IMR-90 (cell line): ENCODE results near the gene RAB11FIP3. TPM values are rescaled to one million over a fixed set of nuclear protein-coding genes. Genes with fewer than 3 reads are reported as not detected.

Source experiments
- ATAC-seq: fragments of 200-7000 bp; cut with Tn5 transposase; 2 replicates; pipeline ENCODE4 v1.9.1; 2020; ENCODE audit warnings: low read depth, mild to moderate bottlenecking, moderate library complexity
- BruUV-seq: library from RNA; stranded (reverse); fragments of 400-500 nt; replicated peaks from 2 replicates; lab custom pipeline; 2021; lab: Mats Ljungman, UMichigan
- CTCF ChIA-PET: fragments of 300-600 bp; formaldehyde crosslinking; extraction: SDS; loops from one replicate; lab custom pipeline; 2021; ENCODE audit warnings: antibody characterized with exemption; lab: Yijun Ruan, JAX
- POLR2A ChIA-PET: fragments of 300-600 bp; sonication (Branson Sonifier 250); formaldehyde crosslinking; loops from one replicate; lab custom pipeline; 2022; ENCODE audit warnings: antibody characterized with exemption; ENCODE audit not compliant: unreplicated experiment; lab: Charles Lee
- DNase-seq: peaks from one replicate; pipeline ENCODE4 v3.0.0; 2013
- H2AFZ ChIP-seq: replicated peaks from 2 replicates; pipeline ENCODE3; 2013; ENCODE audit warnings: low read length, mild to moderate bottlenecking; ENCODE audit not compliant: poor library complexity
- H2AK5ac ChIP-seq: 2 replicates; pipeline ENCODE4 v1.6.1; 2013; ENCODE audit warnings: low read depth, low read length, inconsistent platforms
- H2AK9ac ChIP-seq: replicated peaks from 2 replicates; pipeline ENCODE3; 2013; ENCODE audit warnings: mild to moderate bottlenecking, low read depth, low read length, moderate library complexity; ENCODE audit not compliant: poor library complexity
- H2BK120ac ChIP-seq: 2 replicates; pipeline ENCODE4 v1.6.1; 2013; ENCODE audit warnings: low read depth, low read length, inconsistent platforms
- H2BK15ac ChIP-seq: 3 replicates; pipeline ENCODE4 v1.6.1; 2013; ENCODE audit warnings: low read depth, low read length, inconsistent platforms
- H2BK20ac ChIP-seq: 2 replicates; pipeline ENCODE4 v1.6.1; 2013; ENCODE audit warnings: low read depth, mild to moderate bottlenecking, inconsistent platforms, low read length, moderate library complexity
- H2BK5ac ChIP-seq: 2 replicates; pipeline ENCODE4 v1.6.1; 2013; ENCODE audit warnings: mild to moderate bottlenecking, low read depth, low read length, inconsistent platforms; ENCODE audit not compliant: poor library complexity, severe bottlenecking
- H3K14ac ChIP-seq: replicated peaks from 2 replicates; pipeline ENCODE4 v1.6.1; 2013; ENCODE audit warnings: low read depth, low read length, inconsistent platforms
- H3K18ac ChIP-seq: 2 replicates; pipeline ENCODE4 v1.6.1; 2013; ENCODE audit warnings: low read depth, low read length, control low read depth
- H3K23ac ChIP-seq: 2 replicates; pipeline ENCODE4 v1.6.1; 2013; ENCODE audit warnings: low read depth, low read length, inconsistent platforms
- H3K27ac ChIP-seq: 2 replicates; pipeline ENCODE4 v1.5.1; 2013; ENCODE audit warnings: mild to moderate bottlenecking, control low read depth, low read length; ENCODE audit not compliant: insufficient read depth
- H3K27me3 ChIP-seq: 2 replicates; pipeline ENCODE4 v1.6.1; 2013; ENCODE audit warnings: low read length; ENCODE audit not compliant: control insufficient read depth, insufficient read depth
- H3K36me3 ChIP-seq: 2 replicates; pipeline ENCODE4 v1.6.1; 2013; ENCODE audit warnings: low read length, mixed read lengths; ENCODE audit not compliant: control insufficient read depth, insufficient read depth
- H3K4ac ChIP-seq: 2 replicates; pipeline ENCODE4 v1.6.1; 2013; ENCODE audit warnings: low read depth, low read length, inconsistent platforms
- H3K4me1 ChIP-seq: 2 replicates; pipeline ENCODE4 v1.6.1; 2013; ENCODE audit warnings: low read length, mixed read lengths; ENCODE audit not compliant: control insufficient read depth, insufficient read depth
- H3K4me2 ChIP-seq: 2 replicates; pipeline ENCODE4 v1.6.1; 2013; ENCODE audit warnings: low read depth, mild to moderate bottlenecking, control low read depth, low read length, moderate library complexity
- H3K4me3 ChIP-seq: 2 replicates; pipeline ENCODE4 v1.5.1; 2013; ENCODE audit warnings: low read depth, mild to moderate bottlenecking, control low read depth, low read length, moderate library complexity; ENCODE audit not compliant: insufficient read depth
- H3K56ac ChIP-seq: 2 replicates; pipeline ENCODE4 v1.6.1; 2013; ENCODE audit warnings: low read length, inconsistent platforms; ENCODE audit not compliant: insufficient read depth; ENCODE audit errors: extremely low read depth
- H3K79me1 ChIP-seq, 2 experiments: 2 replicates each; pipeline ENCODE4 v1.6.1; 2013; ENCODE audit warnings: low read length in 2 of 2, inconsistent platforms in 1 of 2, low read depth in 1 of 2
- H3K9ac ChIP-seq: 2 replicates; pipeline ENCODE4 v1.6.1; 2013; ENCODE audit warnings: low read depth, low read length, control low read depth
- H3K9me1 ChIP-seq: 2 replicates; pipeline ENCODE4 v1.6.1; 2013; ENCODE audit warnings: low read length, inconsistent platforms; ENCODE audit not compliant: insufficient read depth
- H3K9me3 ChIP-seq: 2 replicates; pipeline ENCODE4 v1.6.1; 2013; ENCODE audit warnings: low read length; ENCODE audit not compliant: control insufficient read depth, insufficient read depth
- H4K20me1 ChIP-seq: 2 replicates; pipeline ENCODE4 v1.6.1; 2013; ENCODE audit warnings: low read length, inconsistent platforms; ENCODE audit not compliant: insufficient read depth
- H4K5ac ChIP-seq: 2 replicates; pipeline ENCODE4 v1.6.1; 2013; ENCODE audit warnings: mild to moderate bottlenecking, low read depth, low read length, control low read depth
- H4K8ac ChIP-seq, 2 experiments: 2 replicates each; pipeline ENCODE4 v1.6.1; 2013; ENCODE audit warnings: low read depth in 2 of 2, low read length in 2 of 2, control low read depth in 1 of 2, inconsistent platforms in 1 of 2
- H4K91ac ChIP-seq: 2 replicates; pipeline ENCODE4 v1.6.1; 2013; ENCODE audit warnings: low read depth, low read length, inconsistent platforms; ENCODE audit not compliant: insufficient read depth
- BHLHE40 ChIP-seq: fragments of 150-350 bp; IDR thresholded peaks from 2 replicates; pipeline ENCODE4 v1.6.1; 2016; ENCODE audit warnings: mild to moderate bottlenecking, low read depth, low read length
- CEBPB ChIP-seq: IDR thresholded peaks from 2 replicates; pipeline ENCODE4 v1.6.1; 2012; ENCODE audit warnings: low read depth, low read length, improper control_type of control experiment
- CHD1 ChIP-seq: IDR thresholded peaks from 2 replicates; pipeline ENCODE4 v1.6.1; 2012; ENCODE audit warnings: low read depth, low read length, improper control_type of control experiment
- ELK1 ChIP-seq: fragments of 150-350 bp; IDR thresholded peaks from 2 replicates; pipeline ENCODE4 v1.6.1; 2016; ENCODE audit warnings: low read depth, mild to moderate bottlenecking, low read length, moderate library complexity, borderline replicate concordance
- FOS ChIP-seq: fragments of 150-350 bp; IDR thresholded peaks from 2 replicates; pipeline ENCODE4 v1.6.1; 2016; ENCODE audit warnings: low read depth, low read length
- MAFK ChIP-seq: IDR thresholded peaks from 2 replicates; pipeline ENCODE4 v1.6.1; 2012; ENCODE audit warnings: low read depth, low read length, improper control_type of control experiment
- MAZ ChIP-seq: IDR thresholded peaks from 2 replicates; pipeline ENCODE4 v1.6.1; 2012; ENCODE audit warnings: low read depth, mild to moderate bottlenecking, low read length, improper control_type of control experiment, moderate library complexity, borderline replicate concordance
- MXI1 ChIP-seq: IDR thresholded peaks from 2 replicates; pipeline ENCODE4 v1.6.1; 2012; ENCODE audit warnings: low read depth, mild to moderate bottlenecking, low read length, moderate library complexity, borderline replicate concordance
- NFE2L2 ChIP-seq: fragments of 150-350 bp; IDR thresholded peaks from 2 replicates; pipeline ENCODE4 v1.6.1; 2016; ENCODE audit warnings: low read depth, mild to moderate bottlenecking, low read length
- POLR2A ChIP-seq: IDR thresholded peaks from 2 replicates; pipeline ENCODE4 v1.6.1; 2012; ENCODE audit warnings: mild to moderate bottlenecking, low read depth, low read length
- RAD21 ChIP-seq: IDR thresholded peaks from 2 replicates; pipeline ENCODE4 v1.6.1; 2012; ENCODE audit warnings: low read length, improper control_type of control experiment
- RCOR1 ChIP-seq: IDR thresholded peaks from 2 replicates; pipeline ENCODE4 v1.6.1; 2012; ENCODE audit warnings: mild to moderate bottlenecking, low read length, improper control_type of control experiment; ENCODE audit not compliant: insufficient replicate concordance
- SMC3 ChIP-seq: fragments of 150-350 bp; IDR thresholded peaks from 2 replicates; pipeline ENCODE4 v1.6.1; 2016; ENCODE audit warnings: low read depth, mild to moderate bottlenecking, antibody characterized with exemption, low read length, moderate library complexity
- WGBS, 2 experiments: methylation state at CpG; one replicate each; pipeline versions ENCODE4 v1.1.5 to v1.1.7; 2013; ENCODE audit warnings: missing lambda C conversion rate in 2 of 2; ENCODE audit not compliant: insufficient read length in 1 of 2; ENCODE audit errors: extremely low coverage in 2 of 2; 5-methylcytosine and 5-hydroxymethylcytosine counted together
- dilution Hi-C: fragments of 300-500 bp; cut with HindIII; formaldehyde crosslinking; loops from one replicate; pipeline ENCODE4 v1.14.3; 2018; ENCODE audit warnings: low sequenced_read_pairs; ENCODE audit not compliant: unreplicated experiment
- in situ Hi-C: fragments of 300-500 bp; cut with MboI; formaldehyde crosslinking; loops from 3 replicates; pipeline ENCODE4 v1.14.3; 2019; ENCODE audit warnings: low sequenced_read_pairs, inconsistent platforms, mixed read lengths
- intact Hi-C: fragments of 100-400 bp; cut with micrococcal nuclease; formaldehyde crosslinking; loops from 2 replicates; pipeline ENCODE4 v1.10.0; 2022
- polyA plus RNA-seq, 3 experiments: library from polyadenylated mRNA; depleted of rRNA; stranded (reverse); fragments of >200 nt; gene quantifications; 2 replicates each; pipeline ENCODE4 v1.2.3, GENCODE V29; 2012; ENCODE audit warnings: low replicate concordance in 1 of 3
- total RNA-seq: library from RNA; depleted of rRNA; stranded (reverse); fragments of >200 nt; gene quantifications from 2 replicates; pipeline ENCODE4 v1.2.3, GENCODE V29; 2012

RAB11FIP3 gene
- total and polyA plus RNA-seq, 2 of the 4 experiments (the other 2 are of a cell fraction) = 7.5 to 22.5 TPM

DNA sequence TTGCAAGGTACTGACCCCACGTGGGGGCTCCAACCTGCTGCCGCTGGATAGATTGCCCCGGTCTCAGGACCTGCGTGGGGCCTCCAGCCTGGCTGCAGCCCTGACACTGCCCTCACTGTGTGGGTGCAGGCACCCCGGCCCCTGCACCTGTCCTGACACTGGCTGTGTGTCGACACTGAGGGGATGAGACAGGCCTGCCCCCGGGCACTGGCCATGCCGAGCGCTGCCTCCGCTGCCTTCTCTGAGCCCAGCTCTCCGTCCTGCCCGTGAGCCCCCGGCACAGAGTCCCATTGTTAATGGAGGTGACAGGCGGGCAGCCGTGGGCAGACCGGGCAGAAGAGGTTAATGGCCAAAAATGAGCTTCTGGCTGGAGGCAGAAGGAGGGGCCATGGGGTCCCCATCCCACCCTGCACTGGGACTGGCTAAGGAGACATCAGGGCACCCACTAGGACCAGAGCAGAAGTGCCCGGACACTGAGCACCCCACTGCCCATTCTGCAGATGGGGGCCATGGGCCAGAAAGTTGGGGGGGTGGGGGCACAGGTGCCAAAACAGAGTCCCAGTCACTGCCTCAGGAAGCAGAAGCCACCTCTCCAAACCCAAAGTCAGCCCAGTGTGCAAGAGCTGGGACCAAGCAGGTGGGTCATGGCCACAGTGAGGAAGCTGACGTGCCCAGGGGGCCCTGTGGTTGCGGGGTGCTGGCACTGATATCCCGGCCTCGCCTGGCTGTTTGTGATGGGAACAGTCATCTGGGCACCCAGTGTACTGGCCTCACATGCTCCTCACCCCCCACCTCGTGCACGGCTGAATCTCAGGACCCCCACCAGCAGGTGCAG is 132.2 kb downstream of the RAB11FIP3 start (continued):
- no peak for TF ChIP-seq FOS

DNA sequence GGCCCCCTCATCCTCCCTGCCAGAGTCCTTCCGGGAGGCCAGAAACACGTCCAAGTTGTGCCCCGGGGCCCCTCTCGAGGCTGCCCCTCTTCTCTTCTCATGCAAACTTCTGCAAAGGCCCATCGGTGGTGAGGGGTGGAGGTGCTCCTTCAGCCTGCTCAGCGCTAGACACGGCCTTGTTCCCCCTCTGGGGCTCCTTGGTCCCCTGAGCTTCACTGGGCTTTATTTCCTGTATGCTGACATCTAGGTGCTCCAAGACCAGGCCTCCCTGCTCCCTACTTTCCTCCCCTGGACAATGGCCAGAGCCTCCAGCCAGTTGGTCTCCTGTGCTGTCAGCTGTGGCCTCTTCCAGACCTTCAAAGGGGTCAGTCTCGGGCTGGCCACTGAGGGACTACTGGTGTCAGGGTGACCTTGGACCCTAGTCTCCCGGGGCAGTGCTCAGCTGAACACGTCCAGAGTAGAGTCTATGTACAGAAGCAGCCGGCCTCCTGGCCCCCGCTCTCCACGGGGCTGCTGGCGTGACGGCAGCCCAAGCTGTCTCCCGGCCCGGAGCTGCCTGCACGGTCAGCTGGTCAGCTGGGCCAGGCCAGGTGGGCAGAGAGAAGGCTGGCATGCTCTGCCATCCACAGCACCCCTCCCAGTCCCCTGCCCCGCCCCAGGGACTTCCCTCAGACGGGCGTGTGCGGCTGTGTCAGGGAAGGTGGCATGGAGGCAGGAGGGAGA is 133.0 kb downstream of the RAB11FIP3 start:
- Histone ChIP-seq H3K9me1 (no peaks in the 10 kb centered on the region; the same call in 1 of the 2 replicates), H3K4ac (no peak overlapping the region), H3K4me2 (no peak overlapping the region), H3K4me1 (0 out of 2 replicates have a peak, but pooled peaks cover 3% of the 10 kb centered on the region), H2BK15ac (no peak overlapping the region), H3K23ac (no peak overlapping the region), H2BK5ac (no peak overlapping the region), H2AK9ac (peak overlapping the region; percentile 50), H2BK20ac (no peak overlapping the region), H2BK120ac (no peak overlapping the region), H3K9ac (no peak overlapping the region), H3K9me3 (no peaks in the 10 kb centered on the region), H3K14ac (no peak overlapping the region), H3K79me1 (no peaks in the 10 kb centered on the region), H3K36me3 (peaks cover 2% of the 10 kb centered on the region; the same call in 1 of the 2 replicates), H2AK5ac (no peak overlapping the region), H3K27ac (no peak overlapping the region), H2AFZ (peak overlapping the region; percentile 7), H4K5ac (no peak overlapping the region), H4K8ac (no peak overlapping the region), H4K20me1 (peaks cover 9% of the 10 kb centered on the region; the same call in 1 of the 2 replicates), H3K27me3 (peaks cover 48% of the 10 kb centered on the region), H3K18ac (no peak overlapping the region), H3K4me3 (no peak overlapping the region), H3K56ac (no peak overlapping the region), H4K91ac (no peak overlapping the region)
- POLR2A ChIA-PET = no interaction called here
- TF ChIP-seq CEBPB (no peak), RAD21 (no peak), POLR2A (no peak), NFE2L2 (no peak), RCOR1 (no peak), ELK1 (no peak), CHD1 (no peak), MAZ (no peak), MAFK (no peak), MXI1 (no peak), BHLHE40 (no peak), SMC3 (no peak)
- intact Hi-C loops = no loop called here
- no TSS peak for BruUV-seq
- ATAC-seq (no peak), DNase-seq (no peak)
- CTCF ChIA-PET = no interaction called here
- WGBS, 2 experiments = 65% methylated on average over 4 of the region's 22 CpGs; no CpG with 5 or more reads in 1 of the 2 experiments
- dilution Hi-C loops = no loop called here
- in situ Hi-C loops = no loop called here
